ENCODE measurements around the gene TRIM9.

TRIM9 gene

GRCh38 chr14:51056421-51056820, 38.5 kb downstream of the TRIM9 start:
- no peak for DNase-seq (ENCODE audit: low spot score)

- no peak for DNase-seq (ENCODE audit: low spot score)
Measured at GRCh38 chr14:51053157-51053556, 41.7 kb downstream of the TRIM9 start.

GRCh38 chr14:51044961-51045360, 49.9 kb downstream of the TRIM9 start:
- DNase-seq (ENCODE audit: low spot score), result no peak

GRCh38 chr14:51041883-51042282, 53.0 kb downstream of the TRIM9 start:
- no peak for DNase-seq (ENCODE audit: low spot score)

- DNase-seq (ENCODE audit: low spot score), result peak; percentile 8
Measured at GRCh38 chr14:51041108-51041531, 53.8 kb downstream of the TRIM9 start.

GRCh38 chr14:51039252-51039651, 55.7 kb downstream of the TRIM9 start:
- no peak for DNase-seq (ENCODE audit: low spot score)

- peak; percentile 10 for DNase-seq (ENCODE audit: low spot score)
Measured at GRCh38 chr14:51035611-51036192, 59.2 kb downstream of the TRIM9 start.

- DNase-seq (ENCODE audit: low spot score), result no peak
Measured at GRCh38 chr14:51028851-51029754, 65.8 kb downstream of the TRIM9 start.

GRCh38 chr14:51028361-51028760, 66.5 kb downstream of the TRIM9 start:
- no peak for DNase-seq (ENCODE audit: low spot score)

- no peak for DNase-seq (ENCODE audit: low spot score)
Measured at GRCh38 chr14:51024377-51024776, 70.5 kb downstream of the TRIM9 start.

- no peak for DNase-seq (ENCODE audit: low spot score)
Measured at GRCh38 chr14:51023964-51024363, 70.9 kb downstream of the TRIM9 start.

GRCh38 chr14:51022769-51023168, 72.1 kb downstream of the TRIM9 start:
- no peak for DNase-seq (ENCODE audit: low spot score)

- DNase-seq (ENCODE audit: low spot score), result no peak
Measured at GRCh38 chr14:51020024-51020710, 74.7 kb downstream of the TRIM9 start.

GRCh38 chr14:51019089-51019488, 75.8 kb downstream of the TRIM9 start:
- DNase-seq (ENCODE audit: low spot score), result no peak

GRCh38 chr14:51018521-51018920, 76.4 kb downstream of the TRIM9 start:
- no peak for DNase-seq (ENCODE audit: low spot score)

GRCh38 chr14:51014625-51015024, 80.3 kb downstream of the TRIM9 start:
- DNase-seq (ENCODE audit: low spot score), result no peak

GRCh38 chr14:51014086-51014485, 80.8 kb downstream of the TRIM9 start:
- DNase-seq (ENCODE audit: low spot score), result no peak

GRCh38 chr14:51012055-51012454, 82.8 kb downstream of the TRIM9 start:
- no peak for DNase-seq (ENCODE audit: low spot score)

- DNase-seq (ENCODE audit: low spot score), result no peak
Measured at GRCh38 chr14:51008446-51008845, 86.5 kb downstream of the TRIM9 start.

- no peak for DNase-seq (ENCODE audit: low spot score)
Measured at GRCh38 chr14:51006781-51007211, 88.1 kb downstream of the TRIM9 start.

- no peak for DNase-seq (ENCODE audit: low spot score)
Measured at GRCh38 chr14:51006324-51006723, 88.6 kb downstream of the TRIM9 start.

GRCh38 chr14:51004801-51005526, 89.9 kb downstream of the TRIM9 start:
- DNase-seq (ENCODE audit: low spot score), result peak; percentile 19

All from HuH-7 (cell line).